Measurements from ENCODE around the gene RTN4IP1.
"Not testable (repeated sequence)": the region's sequence is repeated elsewhere in the genome, so short reads cannot be mapped to it uniquely, and the experiment has no call there.

The RTN4IP1 gene

GRCh38 chr6:106629859-106630163, 513 bp upstream of the RTN4IP1 start:
- no peak overlapping the region for H2AFZ ChIP-seq (ENCODE audit: low read depth, low read length, severe bottlenecking)
- H3F3A ChIP-seq (ENCODE audit: insufficient read depth) = peaks cover 56% of the 10 kb centered on the region
- peak overlapping the region; percentile 87 for H3K9ac ChIP-seq (ENCODE audit: low read length)
- peak overlapping the region; percentile 94 for H3K27ac ChIP-seq (ENCODE audit: low read depth, low read length)
- no peaks in the 10 kb centered on the region for H3K9me3 ChIP-seq (ENCODE audit: insufficient read depth, low read length)
- TF ChIP-seq CTCF (IDR thresholded peaks at IDR 0.05; ENCODE audit: insufficient read depth, low read length, poor library complexity, severe bottlenecking) (no peak), EZH2phosphoT487 (conservative IDR thresholded peaks at IDR 0.05; ENCODE audit: low read length) (no peak)
- no peaks in the 10 kb centered on the region for H3K36me3 ChIP-seq (ENCODE audit: low read length)
- H4K20me1 ChIP-seq (ENCODE audit: low read depth, low read length) = no peaks in the 10 kb centered on the region
- H3K79me2 ChIP-seq (ENCODE audit: insufficient read depth, low read length) = peaks cover 83% of the 10 kb centered on the region
- no peaks in the 10 kb centered on the region for H3K9me2 ChIP-seq (replicated peaks; ENCODE audit: insufficient read depth, low read length)
- peak overlapping the region; percentile 83 for H3K4me3 ChIP-seq (ENCODE audit: insufficient read depth, low read length, poor library complexity, severe bottlenecking)
- H3K27me3 ChIP-seq (ENCODE audit: low read length) = no peaks in the 10 kb centered on the region
- H3K4me2 ChIP-seq (ENCODE audit: low read depth, low read length, poor library complexity, severe bottlenecking) = peak overlapping the region; percentile 100

GRCh38 chr6:106628658-106629102, 618 bp downstream of the RTN4IP1 start:
- Histone ChIP-seq H3K9me2 (replicated peaks; ENCODE audit: insufficient read depth, low read length) (no peaks in the 10 kb centered on the region), H3K79me2 (ENCODE audit: insufficient read depth, low read length) (peaks cover 72% of the 10 kb centered on the region), H3K9me3 (ENCODE audit: insufficient read depth, low read length) (no peaks in the 10 kb centered on the region), H2AFZ (ENCODE audit: low read depth, low read length, severe bottlenecking) (no peak overlapping the region), H4K20me1 (ENCODE audit: low read depth, low read length) (no peaks in the 10 kb centered on the region), H3K27me3 (ENCODE audit: low read length) (no peaks in the 10 kb centered on the region), H3K9ac (ENCODE audit: low read length) (peak overlapping the region; percentile 87), H3K27ac (ENCODE audit: low read depth, low read length) (peak overlapping the region; percentile 94), H3F3A (ENCODE audit: insufficient read depth) (peaks cover 46% of the 10 kb centered on the region), H3K4me3 (ENCODE audit: insufficient read depth, low read length, poor library complexity, severe bottlenecking) (peak overlapping the region; percentile 83), H3K36me3 (ENCODE audit: low read length) (no peaks in the 10 kb centered on the region), H3K4me2 (ENCODE audit: low read depth, low read length, poor library complexity, severe bottlenecking) (peak overlapping the region; percentile 100)
- no peak for TF ChIP-seq CTCF (IDR thresholded peaks at IDR 0.05; ENCODE audit: insufficient read depth, low read length, poor library complexity, severe bottlenecking)

- peak overlapping the region; percentile 94 for H3K27ac ChIP-seq (ENCODE audit: low read depth, low read length)
- peak overlapping the region; percentile 83 for H3K4me3 ChIP-seq (ENCODE audit: insufficient read depth, low read length, poor library complexity, severe bottlenecking)
- not testable (repeated sequence) for H3K9me2 ChIP-seq (replicated peaks; ENCODE audit: insufficient read depth, low read length); H3K9me3 ChIP-seq (ENCODE audit: insufficient read depth, low read length); H3K27me3 ChIP-seq (ENCODE audit: low read length); H4K20me1 ChIP-seq (ENCODE audit: low read depth, low read length); H3K36me3 ChIP-seq (ENCODE audit: low read length)
- peaks cover 41% of the 10 kb centered on the region for H3F3A ChIP-seq (ENCODE audit: insufficient read depth)
- peak overlapping the region; percentile 50 for H2AFZ ChIP-seq (ENCODE audit: low read depth, low read length, severe bottlenecking)
- peak overlapping the region; percentile 87 for H3K9ac ChIP-seq (ENCODE audit: low read length)
- H3K4me2 ChIP-seq (ENCODE audit: low read depth, low read length, poor library complexity, severe bottlenecking) = peak overlapping the region; percentile 100
- H3K79me2 ChIP-seq (ENCODE audit: insufficient read depth, low read length) = peaks cover 63% of the 10 kb centered on the region
Measured at GRCh38 chr6:106627760-106628159, 1.5 kb downstream of the RTN4IP1 start.

- Histone ChIP-seq H3K4me2 (ENCODE audit: low read depth, low read length, poor library complexity, severe bottlenecking) (peak overlapping the region; percentile 100), H3K79me2 (ENCODE audit: insufficient read depth, low read length) (peaks cover 50% of the 10 kb centered on the region), H3K9me3 (ENCODE audit: insufficient read depth, low read length) (no peaks in the 10 kb centered on the region), H2AFZ (ENCODE audit: low read depth, low read length, severe bottlenecking) (peak overlapping the region; percentile 0), H4K20me1 (ENCODE audit: low read depth, low read length) (no peaks in the 10 kb centered on the region), H3K9me2 (replicated peaks; ENCODE audit: insufficient read depth, low read length) (no peaks in the 10 kb centered on the region), H3K27me3 (ENCODE audit: low read length) (no peaks in the 10 kb centered on the region), H3K27ac (ENCODE audit: low read depth, low read length) (peak overlapping the region; percentile 94), H3K9ac (ENCODE audit: low read length) (peak overlapping the region; percentile 87), H3K4me3 (ENCODE audit: insufficient read depth, low read length, poor library complexity, severe bottlenecking) (peak overlapping the region; percentile 83), H3F3A (ENCODE audit: insufficient read depth) (peaks cover 46% of the 10 kb centered on the region), H3K36me3 (ENCODE audit: low read length) (peaks cover 13% of the 10 kb centered on the region)
- TF ChIP-seq CTCF (IDR thresholded peaks at IDR 0.05; ENCODE audit: insufficient read depth, low read length, poor library complexity, severe bottlenecking) = no peak
Measured at GRCh38 chr6:106626485-106626884, 2.8 kb downstream of the RTN4IP1 start.

Measured in SU-DHL-6 (cell line).